Ramos (cell line): ENCODE results near the gene CFAP210.

Source experiments
- in situ Hi-C: fragments of 300-500 bp; cut with MboI; formaldehyde crosslinking; loops from one replicate; pipeline ENCODE4 v1.14.3; 2022; ENCODE audit warnings: low sequenced_read_pairs; ENCODE audit not compliant: unreplicated experiment

The CFAP210 gene, protein sequence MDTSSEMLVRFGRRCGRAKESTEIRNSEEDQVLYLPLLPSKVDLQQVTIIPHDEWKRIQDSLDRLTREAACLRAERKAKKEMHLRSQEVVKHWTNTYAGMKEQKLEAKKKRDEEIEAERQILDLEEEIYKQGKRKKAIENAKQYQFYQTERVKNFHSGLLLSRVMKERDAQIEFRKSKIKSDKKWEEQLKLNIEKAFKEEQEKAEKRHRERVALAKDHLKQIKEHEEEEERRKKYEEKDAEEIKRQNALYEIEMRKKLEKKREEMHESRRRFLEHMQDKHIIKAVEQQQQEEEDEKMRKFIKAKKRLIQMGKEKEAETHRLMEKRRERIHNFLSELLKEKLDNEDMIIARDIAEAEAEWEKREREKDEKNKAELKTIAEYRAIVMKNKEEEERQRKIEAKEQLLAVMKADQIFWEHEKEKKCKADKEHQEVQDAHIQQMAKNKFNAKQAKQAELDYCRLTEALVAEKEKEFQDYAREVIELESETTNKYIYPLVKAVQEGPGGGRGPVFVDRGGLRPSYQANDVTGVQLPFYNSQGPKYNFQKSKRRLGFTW

DNA sequence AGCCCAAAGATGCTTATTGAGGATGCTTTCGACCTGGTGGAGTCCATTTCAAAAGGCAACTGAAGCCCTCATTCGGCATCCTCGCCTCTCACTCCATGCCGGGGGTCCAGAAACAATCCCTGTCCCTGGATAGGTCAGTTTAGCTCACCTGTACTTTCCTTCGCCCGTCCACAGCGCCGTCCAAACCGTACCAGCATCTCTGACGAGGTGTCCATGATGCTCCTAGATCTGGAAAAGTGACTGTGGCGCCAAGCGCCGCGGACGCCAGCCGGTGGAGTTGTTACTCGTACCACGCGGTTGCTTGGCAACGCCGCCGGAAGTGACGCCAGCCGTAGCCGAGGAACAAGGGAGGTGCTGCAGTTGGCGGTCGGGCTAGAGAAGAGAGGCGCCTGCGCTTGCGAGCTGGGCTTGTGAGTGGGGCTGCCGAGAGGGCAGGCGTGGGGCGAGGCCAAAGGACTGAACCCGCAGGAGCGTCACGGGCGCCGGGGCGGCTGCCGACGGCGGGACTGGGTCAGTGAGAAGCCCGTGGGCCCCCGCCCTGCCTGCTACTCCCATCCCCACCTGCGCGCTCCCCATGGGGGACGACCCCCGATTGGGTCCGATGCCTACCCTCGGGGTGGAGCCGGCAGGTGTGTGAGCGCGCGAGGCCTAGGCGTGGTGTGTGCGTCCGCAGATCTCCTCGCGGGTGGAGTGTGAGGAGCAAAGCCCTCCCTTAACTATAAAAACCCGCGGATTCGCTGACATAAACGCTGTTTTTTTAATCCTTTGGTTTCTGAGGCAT, at the start of gene CFAP210, which contains the start of gene PHOSPHO2:
CFAP210 (minus strand) TSS at position 293 of the 781 bp plus-strand sequence; CDS start at position 215, 78 bp downstream.
PHOSPHO2 (plus strand) TSS at position 357 of the 781 bp plus-strand sequence. CDS start 6,503 bp downstream, outside the sequence.
- in situ Hi-C loops = no loop called here

DNA sequence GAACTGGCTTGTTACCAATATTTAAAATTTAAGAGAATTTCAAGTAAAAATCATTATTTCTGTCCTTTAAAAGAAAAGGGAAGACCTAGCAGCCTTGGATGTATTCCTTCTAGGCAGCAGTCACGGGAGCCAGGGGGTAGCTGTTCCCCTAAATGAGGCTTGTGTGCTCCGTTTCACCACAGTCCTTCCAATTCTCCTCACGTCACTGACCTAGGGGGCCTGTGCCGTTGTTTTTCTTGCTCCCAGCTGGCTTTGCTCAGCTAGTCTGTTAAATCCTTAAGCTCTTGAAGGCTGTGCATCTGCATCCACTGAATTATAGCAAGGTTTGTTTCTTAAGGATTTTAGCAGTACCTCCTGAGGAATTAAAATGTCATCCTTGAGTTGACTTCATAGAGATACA, 49.3 kb upstream of the CFAP210 start:
- in situ Hi-C loops = no loop called here

DNA sequence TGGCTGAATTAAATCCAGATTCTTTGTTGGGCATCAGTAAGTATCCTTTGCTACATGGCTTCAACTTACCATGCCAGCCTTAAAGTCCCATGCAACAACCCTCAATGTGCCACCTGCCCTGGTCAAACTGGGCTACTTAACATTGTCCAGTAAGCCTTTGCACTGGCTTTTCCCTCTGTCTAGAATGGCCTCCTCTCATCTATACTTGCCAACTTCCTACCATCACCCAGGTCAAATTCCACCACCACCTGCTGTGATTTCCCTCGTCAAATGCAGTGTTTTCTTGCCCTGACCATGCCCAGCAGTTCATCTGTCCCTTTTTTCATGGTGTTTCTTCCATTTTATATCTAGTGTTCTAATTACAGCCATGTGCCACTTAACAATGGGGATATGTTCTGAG, 45.1 kb upstream of the CFAP210 start:
- in situ Hi-C loops = no loop called here

DNA sequence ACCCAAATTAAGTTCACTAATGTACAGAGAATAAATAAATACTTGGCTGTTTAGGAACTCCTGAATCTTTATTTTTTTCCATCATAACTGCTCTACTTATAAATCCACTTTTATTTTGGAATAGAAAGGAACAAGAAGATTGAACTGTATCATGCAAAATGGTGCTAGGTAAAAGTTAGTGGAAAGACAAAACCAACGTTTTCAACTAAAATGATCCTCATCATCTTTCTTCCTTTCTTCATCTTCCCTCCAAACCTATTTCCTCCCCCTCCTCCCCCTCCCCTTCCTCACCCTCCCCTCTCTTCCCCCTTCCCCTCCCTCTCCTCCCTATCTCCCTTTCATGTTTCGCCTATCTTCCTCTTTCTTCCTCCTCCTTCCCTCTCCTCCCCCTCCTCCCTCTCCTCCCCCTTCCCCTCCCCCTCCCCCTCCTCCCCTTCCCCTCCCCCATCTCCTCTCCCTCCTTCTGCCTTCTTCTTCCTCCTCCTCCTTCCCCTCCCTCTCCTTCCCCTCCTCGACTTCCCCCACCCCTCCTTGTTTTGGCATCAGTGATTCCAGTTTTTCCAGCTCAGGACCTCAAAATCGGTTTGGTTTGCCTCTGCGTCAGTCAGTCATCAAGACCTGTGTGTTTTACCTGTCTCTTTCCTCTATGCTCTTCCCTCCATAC, 44.5 kb upstream of the CFAP210 start:
- in situ Hi-C loops = no loop called here

DNA sequence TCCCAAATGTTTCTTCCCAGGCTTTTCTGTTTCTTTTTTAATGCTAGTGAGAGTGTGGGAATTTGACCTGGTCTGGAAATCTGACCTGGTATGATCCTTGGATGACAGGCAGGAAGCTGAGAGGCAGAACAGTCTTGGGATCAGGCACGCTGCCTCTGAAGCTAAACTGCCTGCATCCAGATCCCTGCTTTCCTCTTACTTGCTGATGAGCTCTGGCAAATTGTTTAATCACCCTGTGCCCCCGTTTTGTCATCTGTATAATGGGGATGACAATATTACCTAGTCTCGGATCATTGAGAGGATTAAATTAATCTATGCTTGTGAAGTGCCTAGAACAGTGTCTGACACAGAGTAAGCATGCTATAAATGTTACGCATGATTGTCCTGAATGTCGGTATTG, 42.7 kb upstream of the CFAP210 start:
- in situ Hi-C loops = no loop called here

DNA sequence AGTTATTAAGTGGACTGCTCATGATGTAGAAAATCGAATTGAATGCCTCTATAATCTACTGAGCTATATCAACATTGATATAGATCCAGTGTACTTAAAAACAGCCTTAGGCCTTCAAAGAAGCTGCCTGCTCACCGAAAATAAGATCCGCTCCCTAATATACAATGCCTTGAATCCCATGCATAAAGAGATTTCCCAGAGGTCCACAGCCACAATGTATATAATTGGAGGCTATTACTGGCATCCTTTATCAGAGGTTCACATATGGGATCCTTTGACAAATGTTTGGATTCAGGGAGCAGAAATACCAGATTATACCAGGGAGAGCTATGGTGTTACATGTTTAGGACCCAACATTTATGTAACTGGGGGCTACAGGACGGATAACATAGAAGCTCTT, 41.4 kb upstream of the CFAP210 start:
- in situ Hi-C loops = no loop called here

DNA sequence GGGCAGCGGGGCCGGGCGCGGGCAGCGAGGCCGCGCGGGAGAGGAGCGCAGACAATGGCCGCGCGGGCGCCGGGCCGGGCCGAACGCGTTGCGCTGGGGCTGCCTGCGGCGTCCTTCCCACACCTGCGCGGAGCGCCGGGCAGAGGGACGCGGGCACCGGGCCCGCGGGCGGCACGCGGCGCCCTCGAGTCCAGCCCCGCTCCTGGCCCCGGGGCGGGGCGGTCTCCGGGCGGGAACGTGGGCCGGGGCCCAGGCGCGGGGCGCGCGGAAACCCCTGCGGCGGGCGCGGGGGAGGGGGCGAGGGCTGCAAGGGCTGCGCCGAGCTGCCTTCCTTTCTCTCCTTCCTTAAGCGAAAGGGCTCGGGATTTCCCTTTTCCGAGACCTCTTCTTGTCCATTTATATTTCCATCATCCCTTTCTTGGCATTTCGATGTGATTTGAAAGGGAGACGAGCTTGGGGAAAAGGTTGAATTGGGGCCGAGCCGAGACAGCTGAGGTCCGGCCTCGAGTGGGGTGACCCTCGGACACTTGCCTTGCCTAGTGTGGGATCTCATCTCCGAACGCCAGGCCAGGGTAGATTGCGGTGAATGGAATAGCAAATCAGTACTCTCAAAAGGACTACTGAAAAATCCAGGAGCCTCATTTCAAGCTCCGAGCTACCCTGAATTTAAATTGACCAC, 40.1 kb upstream of the CFAP210 start:
- in situ Hi-C loops = no loop called here

DNA sequence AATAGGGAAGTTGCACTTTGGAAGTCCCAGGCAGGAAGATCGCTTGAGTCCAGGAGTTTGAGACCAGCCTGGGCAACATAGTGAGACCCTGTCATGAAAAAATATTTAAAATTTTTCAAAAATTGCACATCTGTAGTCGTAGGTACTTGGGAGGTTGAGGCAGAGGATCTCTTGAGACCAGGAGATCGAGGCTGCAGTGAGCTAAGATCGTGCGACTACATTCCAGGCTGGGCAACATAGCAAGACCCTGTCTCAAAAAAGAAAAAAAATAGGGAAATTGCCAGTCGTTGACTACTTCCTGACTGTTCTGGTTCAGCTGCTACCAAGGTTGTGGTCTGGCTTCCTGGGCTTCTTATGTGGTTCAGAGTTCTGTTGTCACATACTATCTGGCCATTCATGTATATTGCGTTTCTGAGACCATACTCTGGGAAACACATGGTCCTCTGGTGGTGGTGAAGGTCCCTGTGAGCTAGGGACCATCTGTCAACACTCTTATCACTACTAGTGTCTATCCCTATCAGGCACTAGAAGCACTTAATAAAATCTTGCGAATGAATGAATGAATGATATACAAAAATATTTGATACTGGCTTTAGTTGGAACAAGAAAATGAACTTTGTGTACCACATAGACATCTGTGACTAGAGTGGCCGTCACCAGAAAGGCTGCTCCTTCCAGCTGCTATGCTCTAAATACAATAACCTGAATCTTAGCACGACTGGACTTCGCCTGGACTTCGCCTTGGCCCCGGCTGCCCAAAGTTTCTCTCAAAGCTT, 38.6 kb upstream of the CFAP210 start:
- in situ Hi-C loops = no loop called here

DNA sequence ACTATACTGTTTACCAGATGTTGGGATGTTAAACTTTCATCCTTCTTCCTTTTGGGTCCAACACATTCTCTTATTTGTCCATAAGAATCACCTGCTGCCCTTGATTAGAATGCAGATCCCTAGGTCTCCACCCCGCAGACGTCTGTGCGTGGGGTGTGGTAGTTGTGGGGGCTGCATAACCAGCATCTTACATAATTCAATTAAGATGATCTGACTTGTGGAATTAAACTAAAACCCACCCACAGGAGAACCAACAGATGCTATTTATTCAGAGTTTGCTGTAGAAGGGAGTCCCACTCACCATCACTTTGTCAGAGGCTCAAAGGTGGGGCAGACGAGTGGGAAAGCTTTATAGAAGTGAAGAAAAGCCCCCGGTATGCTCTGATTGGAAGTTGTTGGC, 37.9 kb upstream of the CFAP210 start:
- in situ Hi-C loops = no loop called here

DNA sequence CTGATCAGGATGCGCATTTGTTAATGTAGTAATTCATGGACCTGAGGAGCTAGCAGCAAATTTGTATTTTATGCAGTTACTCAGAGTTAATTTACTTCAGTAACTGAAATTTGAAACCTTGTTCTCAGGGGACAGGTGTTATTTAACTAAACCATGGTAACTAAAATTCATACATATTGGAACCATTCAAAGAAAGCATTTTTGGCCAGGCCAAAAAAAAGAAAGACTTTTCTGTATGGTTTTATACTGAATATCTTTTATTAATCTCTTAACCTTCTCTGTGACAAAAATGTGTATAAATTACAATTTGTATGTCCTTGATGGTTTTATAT, 35.0 kb upstream of the CFAP210 start:
- in situ Hi-C loops = no loop called here

DNA sequence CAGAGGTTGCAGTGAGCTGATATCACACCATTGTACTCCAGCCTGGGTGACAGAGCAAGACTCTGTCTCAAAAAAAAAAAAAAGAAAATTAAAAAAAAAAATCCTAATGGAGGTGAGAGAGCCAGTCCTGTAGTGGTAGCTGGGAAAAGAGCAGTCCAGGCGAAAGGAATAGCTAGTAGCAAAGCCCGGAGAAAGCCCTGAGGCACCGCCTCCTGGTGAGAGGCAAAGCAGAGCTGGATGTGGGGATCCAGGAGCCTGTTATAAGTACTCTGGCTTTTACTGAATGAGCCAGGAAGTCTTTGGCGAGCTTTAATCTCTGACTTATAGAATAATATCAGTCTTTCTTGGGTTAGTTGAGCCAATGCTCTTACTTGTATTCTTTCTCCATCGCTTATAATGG, 32.9 kb upstream of the CFAP210 start:
- in situ Hi-C loops = no loop called here

DNA sequence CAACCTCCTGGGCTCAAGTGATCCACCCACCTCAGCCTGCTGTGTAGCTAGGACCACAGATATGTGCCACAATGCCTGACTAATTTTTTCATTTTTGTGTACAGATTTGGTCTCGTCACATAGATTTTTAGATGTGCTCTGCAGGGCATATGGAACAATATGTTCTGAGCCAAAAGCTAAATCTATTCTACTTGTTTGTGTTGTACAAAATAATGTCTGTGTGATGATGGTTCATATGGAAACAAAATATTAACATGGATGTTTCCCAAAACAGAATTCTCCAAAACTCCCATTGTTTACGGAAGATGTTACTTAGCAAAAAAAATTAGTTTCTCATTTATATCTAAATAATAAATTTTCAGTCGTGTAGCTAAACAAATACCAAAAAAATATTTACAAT, 26.8 kb upstream of the CFAP210 start:
- in situ Hi-C loops = no loop called here

DNA sequence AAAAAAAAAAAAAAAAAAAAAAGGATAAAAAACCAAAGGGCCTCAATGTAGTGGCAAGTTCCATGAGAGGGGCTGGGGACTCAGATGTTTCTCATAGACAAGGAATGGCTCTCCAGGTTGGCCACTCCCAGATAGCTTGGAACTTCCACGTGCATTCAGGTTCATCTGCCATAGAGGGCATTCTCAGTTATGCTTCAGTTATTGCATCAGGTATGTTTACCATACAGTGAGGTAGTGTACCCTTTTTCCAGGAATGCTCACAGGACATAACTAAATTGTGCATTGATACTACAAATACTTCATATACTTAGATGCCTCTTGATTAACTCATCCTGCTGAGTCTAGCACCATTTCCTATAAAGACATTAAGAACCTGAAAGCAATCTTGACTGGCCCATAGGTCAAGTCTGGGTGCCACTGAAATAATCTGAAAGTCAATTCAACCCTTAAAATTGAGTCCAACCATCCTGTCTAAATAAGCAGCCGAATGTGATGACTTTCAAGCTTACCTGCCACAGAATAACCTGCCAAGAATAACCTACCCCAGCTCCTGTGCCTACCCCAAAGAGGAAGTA, 24.8 kb upstream of the CFAP210 start:
- in situ Hi-C loops = no loop called here

DNA sequence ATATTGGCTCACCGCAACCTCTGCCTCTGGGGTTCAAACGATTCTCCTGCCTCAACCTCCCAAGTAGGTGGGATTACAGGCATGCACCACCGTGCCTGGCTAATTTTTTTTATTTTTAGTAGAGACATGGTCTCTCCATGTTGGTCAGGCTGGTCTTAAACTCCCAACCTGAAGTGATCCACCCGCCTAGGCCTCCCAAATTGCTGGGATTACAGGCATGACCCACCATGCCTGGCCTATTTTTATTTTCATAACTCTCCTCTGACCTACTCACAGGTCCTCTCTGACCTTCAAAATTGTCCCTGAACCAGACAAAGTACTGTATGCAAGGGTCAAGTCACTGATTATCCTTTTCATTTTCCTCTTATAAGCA, 23.5 kb upstream of the CFAP210 start:
- in situ Hi-C loops = no loop called here

DNA sequence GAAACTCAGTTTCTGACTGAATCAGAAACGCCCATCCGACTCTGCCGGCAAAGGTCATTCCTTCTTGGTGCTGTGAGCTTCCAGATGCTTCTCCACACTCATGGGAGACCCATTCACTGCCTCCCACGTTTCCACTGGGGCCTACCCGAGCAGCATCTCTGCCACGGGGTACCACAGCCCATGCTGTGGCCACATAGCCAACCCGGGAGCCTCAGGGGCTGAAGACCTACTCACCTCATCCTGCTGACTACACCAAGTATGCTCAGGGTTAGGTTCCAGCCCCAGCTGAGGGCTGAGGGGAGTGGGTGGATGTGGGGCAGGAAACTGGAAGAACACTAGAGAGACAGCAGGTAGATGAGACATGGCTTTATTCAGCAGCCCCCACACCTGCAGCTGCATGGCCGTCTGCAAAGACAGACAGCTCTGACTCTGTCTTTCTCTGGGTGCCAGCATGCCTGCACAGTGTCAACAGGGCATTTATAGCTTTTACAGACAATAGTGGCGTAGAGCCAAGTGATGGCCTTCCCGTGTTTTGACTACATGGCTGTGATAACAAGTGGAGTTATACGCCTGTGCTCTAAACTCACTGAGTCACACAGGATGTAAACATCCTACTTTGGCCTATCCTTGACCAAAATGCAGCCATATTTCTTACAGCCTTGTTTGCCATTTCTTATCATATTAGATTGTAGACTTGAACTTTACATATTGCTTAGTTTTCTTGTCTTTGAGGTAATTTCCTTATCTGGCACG, 22.9 kb upstream of the CFAP210 start:
- in situ Hi-C loops = no loop called here

DNA sequence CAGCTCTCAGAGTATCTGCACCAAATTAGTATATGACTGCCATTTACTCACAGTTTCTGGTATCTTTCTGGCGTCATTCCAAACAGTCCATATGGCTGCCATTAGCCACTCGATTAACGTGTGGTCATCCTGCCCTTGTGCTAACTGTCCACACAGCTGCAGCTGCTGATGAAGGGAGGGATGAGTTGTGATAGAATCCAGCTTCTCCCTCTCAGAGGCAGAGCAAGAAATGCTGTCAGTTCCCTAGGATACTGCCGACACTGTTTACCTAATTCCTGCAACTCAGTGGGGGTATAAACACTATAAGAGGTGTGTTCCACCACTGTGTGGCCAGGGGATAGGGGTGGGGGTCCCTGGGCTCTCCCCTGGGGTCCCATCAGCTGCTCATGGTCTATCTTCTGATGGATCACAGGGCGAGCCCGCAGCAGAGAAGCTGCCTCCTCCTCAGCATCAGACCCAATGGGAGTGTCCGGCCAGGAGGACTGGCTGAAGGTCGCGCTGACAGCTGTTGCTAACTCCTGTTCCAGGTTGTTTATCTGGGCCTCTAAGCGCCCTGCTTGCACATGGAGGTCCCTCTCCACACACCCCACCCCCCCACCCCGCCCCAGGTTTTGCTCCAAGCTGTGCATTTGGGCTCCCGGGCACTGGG, 22.2 kb upstream of the CFAP210 start:
- in situ Hi-C loops = no loop called here

DNA sequence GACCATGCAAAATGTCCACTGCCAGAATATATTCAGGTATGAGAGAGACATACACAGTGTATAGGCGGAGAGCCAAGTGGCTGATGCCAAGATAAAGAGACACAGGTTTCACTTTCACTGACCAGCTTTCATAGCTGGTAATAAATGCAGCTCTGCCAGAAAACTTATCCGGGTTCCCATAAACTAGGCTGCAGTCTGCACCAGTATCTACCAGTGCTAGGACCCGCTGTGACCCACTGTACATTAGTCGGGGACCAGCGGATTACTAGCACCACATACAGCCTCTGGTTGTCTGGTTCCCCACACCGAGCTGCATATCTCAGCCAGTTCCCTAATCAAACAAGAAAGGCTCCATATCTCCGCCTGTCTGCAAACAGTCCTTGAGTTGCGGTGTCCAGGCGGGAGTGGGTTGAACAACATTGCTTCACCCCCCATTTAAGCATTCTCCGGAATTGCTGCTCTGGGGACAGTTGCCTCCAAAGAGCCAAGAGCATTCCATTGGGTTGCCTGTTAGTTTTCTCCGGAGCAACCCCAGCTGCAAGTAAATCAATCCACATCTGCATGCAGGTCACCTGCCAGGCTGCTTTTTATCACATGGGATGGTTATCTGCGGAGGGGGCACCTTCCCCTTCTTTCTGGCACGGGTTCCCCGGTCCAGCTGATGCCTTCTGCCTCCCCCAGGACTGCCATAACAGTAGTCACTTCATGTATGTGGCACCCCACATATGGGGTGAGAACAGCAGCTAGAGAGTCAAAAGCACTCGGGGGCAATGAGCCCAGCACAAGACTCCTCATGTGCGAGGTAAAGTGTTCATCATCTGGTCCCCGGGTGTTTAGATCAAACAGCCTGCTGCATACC, 21.4 kb upstream of the CFAP210 start:
- in situ Hi-C loops = no loop called here
